ENCODE results near the gene TSPAN18.

- TF ChIP-seq CTCF (IDR thresholded peaks at IDR 0.05; ENCODE audit: poor library complexity): no peak
- no peak for TF ChIP-seq EZH2 (IDR thresholded peaks at IDR 0.05; ENCODE audit: borderline replicate concordance)
- TF ChIP-seq EZH2phosphoT487 (IDR thresholded peaks at IDR 0.05; ENCODE audit: low read depth, severe bottlenecking, unreplicated experiment): no peak
These were observed 86.6 kb downstream of the TSPAN18 start for GRCh38 chr11:44813401-44813800.
